Stimulated activated CD4-positive, alpha-beta T cell treated with anti-CD3 and anti-CD28 coated beads, Interleukin-4, amount 100 ng/mL, for 48 hours (primary cell): Measurements from ENCODE around the gene PTPRB.

Experiments
- DNase-seq, 2 donors: peaks; one replicate each; pipeline ENCODE4 v3.0.0-alpha.2; 2020; ENCODE audit warnings: low read depth in 2 of 2

PTPRB gene

GRCh38 chr12:70637303-70638085 is at the start of gene PTPRB:
Gene PTPRB (minus strand): TSS chr12:70637429. CDS start chr12:70637395, 34 bp downstream.
- DNase-seq, result no peak

GRCh38 chr12:70686907-70687306 is 49.7 kb upstream of the PTPRB start:
- DNase-seq, result no peak

- DNase-seq, result no peak
These were observed 49.1 kb upstream of the PTPRB start for GRCh38 chr12:70686299-70686698.

GRCh38 chr12:70683976-70684375 is 46.7 kb upstream of the PTPRB start:
- no peak for DNase-seq

- no peak for DNase-seq
These were observed 34.5 kb upstream of the PTPRB start for GRCh38 chr12:70671698-70672097.

- no peak for DNase-seq
These were observed 33.7 kb upstream of the PTPRB start for GRCh38 chr12:70670948-70671347.

GRCh38 chr12:70667253-70667652 is 30.0 kb upstream of the PTPRB start:
- no peak for DNase-seq

- DNase-seq, result no peak
These were observed 29.1 kb upstream of the PTPRB start for GRCh38 chr12:70666364-70666763.

- no peak for DNase-seq
These were observed 27.2 kb upstream of the PTPRB start for GRCh38 chr12:70664465-70664881.

GRCh38 chr12:70663838-70664237 is 26.6 kb upstream of the PTPRB start:
- DNase-seq, result no peak

- DNase-seq, result no peak
These were observed 24.4 kb upstream of the PTPRB start for GRCh38 chr12:70661466-70662161.

GRCh38 chr12:70660620-70661219 is 23.5 kb upstream of the PTPRB start:
- DNase-seq, result no peak

GRCh38 chr12:70660002-70660604 is 22.9 kb upstream of the PTPRB start:
- DNase-seq, result no peak

GRCh38 chr12:70659077-70659606 is 21.9 kb upstream of the PTPRB start:
- DNase-seq, result no peak

GRCh38 chr12:70657616-70658286 is 20.5 kb upstream of the PTPRB start:
- DNase-seq, result no peak

GRCh38 chr12:70652451-70652850 is 15.2 kb upstream of the PTPRB start:
- no peak for DNase-seq

GRCh38 chr12:70648831-70649230 is 11.6 kb upstream of the PTPRB start:
- DNase-seq, result no peak

GRCh38 chr12:70648191-70648590 is 11.0 kb upstream of the PTPRB start:
- DNase-seq, result no peak

- DNase-seq, result no peak
These were observed 9.6 kb upstream of the PTPRB start for GRCh38 chr12:70646850-70647249.

GRCh38 chr12:70645494-70646317 is 8.5 kb upstream of the PTPRB start:
- no peak for DNase-seq

GRCh38 chr12:70644861-70645260 is 7.6 kb upstream of the PTPRB start:
- no peak for DNase-seq
